ENCODE results near the gene ZNF469. TPM values are rescaled to one million over a fixed set of nuclear protein-coding genes. Genes with fewer than 3 reads are reported as not detected.

The ZNF469 gene
- total and polyA plus RNA-seq, 2 of the 13 experiments (the other 11 are each of a cell fraction or from before 2014, with no cell fraction given) = not detected

DNA sequence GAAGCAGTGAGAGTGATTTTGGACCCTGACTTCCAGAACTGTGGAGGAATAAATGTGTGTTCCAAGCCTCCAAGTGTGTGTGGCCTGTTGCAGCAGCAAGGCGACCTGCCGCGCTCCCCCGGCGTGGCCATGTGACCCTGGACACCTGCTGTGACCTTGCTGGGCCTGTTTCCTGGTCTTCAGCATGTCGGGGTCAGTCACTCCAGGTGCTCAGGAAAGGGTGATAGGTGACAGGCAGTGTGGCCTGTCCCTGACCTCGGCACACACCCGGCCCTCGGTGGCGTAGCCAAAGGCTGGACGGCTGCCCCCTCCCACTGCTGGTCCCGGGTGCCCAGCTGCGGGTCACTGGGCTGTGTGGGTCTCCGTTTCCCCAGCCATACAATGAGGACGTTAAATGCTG, 31.8 kb upstream of the ZNF469 start:
- CTCF ChIA-PET (ENCODE audit: low intra/inter-chr PET ratio, low total read pairs) = no interaction called here
- POLR2A ChIA-PET = no interaction called here
- H3K4me1 ChIP-seq (ENCODE audit: insufficient read depth, low read length) = no peaks in the 10 kb centered on the region
- DNase-seq (ENCODE audit: low spot score) (no peak), ATAC-seq (no peak), FAIRE-seq (no peak)
- in situ Hi-C loops (cut with HindIII; ENCODE audit: extremely low pct_ligation_motif_present, low pct_unique_long_range_greater_than_20kb) = no loop called here
- TF ChIP-seq, protein P1, sequence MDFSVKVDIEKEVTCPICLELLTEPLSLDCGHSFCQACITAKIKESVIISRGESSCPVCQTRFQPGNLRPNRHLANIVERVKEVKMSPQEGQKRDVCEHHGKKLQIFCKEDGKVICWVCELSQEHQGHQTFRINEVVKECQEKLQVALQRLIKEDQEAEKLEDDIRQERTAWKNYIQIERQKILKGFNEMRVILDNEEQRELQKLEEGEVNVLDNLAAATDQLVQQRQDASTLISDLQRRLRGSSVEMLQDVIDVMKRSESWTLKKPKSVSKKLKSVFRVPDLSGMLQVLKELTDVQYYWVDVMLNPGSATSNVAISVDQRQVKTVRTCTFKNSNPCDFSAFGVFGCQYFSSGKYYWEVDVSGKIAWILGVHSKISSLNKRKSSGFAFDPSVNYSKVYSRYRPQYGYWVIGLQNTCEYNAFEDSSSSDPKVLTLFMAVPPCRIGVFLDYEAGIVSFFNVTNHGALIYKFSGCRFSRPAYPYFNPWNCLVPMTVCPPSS (IDR thresholded peaks at IDR 0.05) = no peak
- no peak for TF ChIP-seq RBFOX2 (IDR thresholded peaks at IDR 0.05; ENCODE audit: low read depth, low read length)
- no peak for TF ChIP-seq SSRP1 (CRISPR knock-in tag; IDR thresholded peaks at IDR 0.05)
- TF ChIP-seq, protein P2, sequence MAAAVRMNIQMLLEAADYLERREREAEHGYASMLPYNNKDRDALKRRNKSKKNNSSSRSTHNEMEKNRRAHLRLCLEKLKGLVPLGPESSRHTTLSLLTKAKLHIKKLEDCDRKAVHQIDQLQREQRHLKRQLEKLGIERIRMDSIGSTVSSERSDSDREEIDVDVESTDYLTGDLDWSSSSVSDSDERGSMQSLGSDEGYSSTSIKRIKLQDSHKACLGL (CRISPR knock-in tag; IDR thresholded peaks at IDR 0.05) = no peak
- TF ChIP-seq MEIS1 (CRISPR knock-in tag; IDR thresholded peaks at IDR 0.05; ENCODE audit: borderline replicate concordance) = no peak
- no peak for TF ChIP-seq E2F2 (CRISPR knock-in tag; IDR thresholded peaks at IDR 0.05; ENCODE audit: borderline replicate concordance)
- no peak for TF ChIP-seq KDM2A (CRISPR knock-in tag; IDR thresholded peaks at IDR 0.05; ENCODE audit: borderline replicate concordance, low read depth)
- no peak for TF ChIP-seq TOE1 (CRISPR knock-in tag; IDR thresholded peaks at IDR 0.05)
- no peak for TF ChIP-seq RBM22 (optimal IDR thresholded peaks at IDR 0.05; ENCODE audit: low read length)
- H3K79me2 ChIP-seq (ENCODE audit: insufficient read depth, low read length) = no peaks in the 10 kb centered on the region
- no peak overlapping the region for H3K9ac ChIP-seq (ENCODE audit: insufficient read depth, low read depth, low read length)
- no peak overlapping the region for H2AFZ ChIP-seq (ENCODE audit: low read length)
- no peak overlapping the region for H3K4me3 ChIP-seq (replicated peaks in 1 of 3; ENCODE audit: insufficient read depth in 1 of 3, low read depth in 2 of 3, low read length in 3 of 3)
- H3K4me2 ChIP-seq (ENCODE audit: low read depth, low read length) = no peak overlapping the region
- H3K9me3 ChIP-seq (ENCODE audit: low read length) = no peaks in the 10 kb centered on the region
- no peak overlapping the region for H3K27ac ChIP-seq (ENCODE audit: extremely low read length, insufficient read depth, low read length)
- intact Hi-C loops (cut with micrococcal nuclease; ENCODE audit: unreplicated experiment) = no loop called here
- H4K20me1 ChIP-seq (ENCODE audit: insufficient read depth, low read length) = no peaks in the 10 kb centered on the region
- BruUV-seq (replicated peaks) = no TSS peak
- 51% methylated on average over 7 of the region's 15 CpGs for WGBS (ENCODE audit: low lambda C conversion rate)
- no peaks in the 10 kb centered on the region for H3K36me3 ChIP-seq (replicated peaks in 1 of 2; ENCODE audit: control insufficient read depth in 1 of 2, insufficient read depth in 2 of 2, low read length in 2 of 2)
- peaks cover 3 to 58% of the 10 kb centered on the region in 2 experiments; a peak in 4 of 5 replicates for H3K27me3 ChIP-seq (ENCODE audit: control insufficient read depth in 1 of 2, insufficient read depth in 2 of 2, low read length in 2 of 2)
